ENCODE results near the gene TPP1. TPM values are rescaled to one million over a fixed set of nuclear protein-coding genes. Genes with fewer than 3 reads are reported as not detected.
A peak's percentile ranks its signal among the peaks of the same experiment; 100 is the strongest.

The TPP1 gene
- total RNA-seq, 1 donor from 2014 or later = 100 TPM

DNA sequence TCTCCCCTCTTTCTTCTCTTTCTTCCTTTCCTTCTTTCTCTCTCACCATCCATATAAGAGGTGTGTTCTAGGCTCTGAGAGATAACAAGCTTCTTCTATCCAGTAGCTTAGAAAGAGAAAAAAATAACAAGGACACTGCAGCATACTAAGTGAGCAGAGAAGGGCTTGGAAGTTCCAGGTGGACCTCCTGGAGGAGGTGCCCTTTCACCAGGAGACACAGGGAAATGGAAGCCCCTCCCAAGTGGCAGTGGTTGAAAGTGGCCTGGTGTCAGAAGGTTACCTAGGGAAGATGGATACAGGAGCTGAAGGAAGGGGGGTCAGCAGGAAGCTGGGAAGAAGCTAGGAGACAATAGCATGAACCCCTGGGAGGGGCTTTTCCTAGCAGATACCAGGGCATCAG is 30.9 kb upstream of the TPP1 start:
- intact Hi-C loops (cut with DNase I) = no loop called here
- DNase-seq (ENCODE audit: low spot score) (no peak), ATAC-seq (no peak)

DNA sequence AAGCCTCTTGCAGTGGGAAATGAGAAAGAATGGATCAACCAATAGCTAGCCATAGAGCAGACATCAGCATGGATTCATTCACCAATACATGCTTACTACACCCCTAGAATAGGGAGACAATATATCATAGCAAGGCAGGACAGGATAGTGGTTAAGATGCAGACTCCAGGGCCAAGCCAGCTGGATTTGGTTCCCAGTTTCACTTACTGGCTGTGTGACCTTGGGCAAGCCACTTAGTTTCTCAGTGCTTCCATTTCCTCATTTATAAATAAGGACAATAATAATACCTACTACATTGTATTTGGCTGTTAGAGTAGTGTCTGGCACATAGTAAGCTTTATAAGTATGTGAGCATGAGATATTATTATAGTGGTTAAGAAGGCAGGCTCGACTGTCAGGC is 29.3 kb upstream of the TPP1 start:
- ATAC-seq (no peak), DNase-seq (ENCODE audit: low spot score) (no peak)
- intact Hi-C loops (cut with DNase I) = no loop called here

DNA sequence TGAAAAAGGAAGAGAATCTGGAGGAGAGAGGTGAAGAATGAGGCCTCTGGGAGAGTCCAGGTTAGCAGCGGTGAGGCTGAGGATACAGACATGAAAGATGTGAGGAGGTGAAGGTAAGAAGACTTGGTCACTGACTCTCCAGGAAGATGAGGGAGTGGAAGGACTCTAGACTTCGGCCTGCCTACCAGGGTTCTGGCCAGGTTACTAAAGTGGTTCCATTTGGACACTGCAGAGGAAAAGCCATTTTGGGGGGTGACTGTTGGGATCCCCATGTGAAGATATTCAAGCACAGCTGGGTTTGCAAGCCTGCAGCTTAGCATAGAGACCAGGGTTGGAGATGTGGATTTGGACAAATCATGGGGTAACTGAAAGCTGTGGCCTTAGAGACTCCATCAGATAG is 28.6 kb upstream of the TPP1 start:
- ATAC-seq (no peak), DNase-seq (ENCODE audit: low spot score) (no peak)
- intact Hi-C loops (cut with DNase I) = no loop called here

DNA sequence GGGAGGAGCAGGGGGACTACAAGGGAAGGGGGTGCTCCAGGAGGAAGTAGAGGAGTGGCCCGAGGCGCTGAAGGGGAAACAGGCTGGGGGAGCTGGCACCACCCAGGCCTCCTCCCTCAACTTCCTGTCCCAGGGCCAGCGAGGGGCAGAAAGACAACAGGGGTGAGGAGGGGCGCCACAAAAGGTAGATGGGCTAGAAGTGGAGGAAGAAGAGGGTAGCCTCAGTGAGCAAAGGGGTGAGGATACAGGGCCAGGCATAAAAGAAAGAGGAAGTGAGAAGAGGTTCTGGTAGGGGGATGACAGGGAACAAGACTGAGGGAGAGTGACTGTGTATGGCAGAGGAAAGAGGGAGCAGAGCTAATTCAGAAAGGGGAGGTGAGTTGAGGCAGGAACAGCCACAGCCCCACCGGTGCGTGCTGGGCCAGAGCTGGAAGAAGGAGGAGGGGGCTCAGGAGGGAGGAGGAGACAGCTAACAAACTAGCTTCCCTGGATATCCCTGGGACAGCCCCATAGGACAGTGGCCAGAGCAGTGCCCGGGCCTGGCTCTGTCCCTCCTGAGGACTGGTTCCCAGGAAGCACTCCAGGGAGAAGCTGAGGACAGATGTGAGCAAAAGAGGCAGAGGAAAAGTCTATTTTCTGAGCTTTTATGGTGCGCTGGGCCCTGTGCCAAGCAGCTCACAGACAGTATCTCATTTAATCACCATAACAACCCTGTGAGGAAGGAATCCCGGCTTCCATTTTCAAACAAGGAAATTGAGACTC is 27.9 kb upstream of the TPP1 start:
- DNase-seq (ENCODE audit: low spot score) (no peak), ATAC-seq (peak; percentile 47)
- intact Hi-C loops (cut with DNase I) = no loop called here

DNA sequence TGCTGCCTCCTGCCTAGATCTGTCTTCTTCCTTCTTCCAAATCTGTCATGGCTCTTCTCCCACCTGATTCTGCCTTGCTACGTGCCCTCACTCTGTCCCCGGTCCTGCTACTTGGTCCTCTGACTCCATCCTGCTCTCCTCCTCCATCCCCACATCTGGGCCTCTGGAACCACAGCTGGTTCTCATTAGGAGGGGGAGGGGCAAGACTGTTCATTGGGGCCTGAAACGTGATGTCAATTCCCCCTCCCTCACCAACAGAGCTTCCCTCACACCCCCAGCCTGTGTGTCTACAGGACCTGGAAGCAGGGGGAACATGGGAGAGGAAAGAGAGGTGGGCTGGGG is 27.3 kb upstream of the TPP1 start:
- ATAC-seq (peak; percentile 88), DNase-seq (ENCODE audit: low spot score) (no peak)
- intact Hi-C loops (cut with DNase I) = no loop called here

DNA sequence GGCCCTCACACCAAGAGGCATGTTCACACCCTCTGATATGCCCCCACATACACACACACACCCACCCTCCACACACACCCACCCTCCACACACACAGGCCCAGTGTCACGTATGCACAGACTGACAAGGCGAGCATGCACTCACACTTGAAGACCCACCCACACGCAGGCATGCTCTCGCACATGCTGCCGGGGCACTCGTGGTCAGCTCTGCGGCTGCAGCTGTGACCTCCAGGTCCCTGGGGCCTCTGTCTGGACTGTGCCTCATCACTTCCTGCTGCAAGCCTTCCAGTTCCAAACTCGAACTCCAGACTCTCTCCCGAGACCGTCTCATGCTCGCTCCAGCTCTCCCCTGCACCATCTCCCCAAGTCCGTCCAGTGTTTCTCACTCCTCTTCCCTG is 26.8 kb upstream of the TPP1 start:
- intact Hi-C loops (cut with DNase I) = no loop called here
- peak; percentile 87 for DNase-seq (ENCODE audit: low spot score)
- peak; percentile 94 for ATAC-seq

DNA sequence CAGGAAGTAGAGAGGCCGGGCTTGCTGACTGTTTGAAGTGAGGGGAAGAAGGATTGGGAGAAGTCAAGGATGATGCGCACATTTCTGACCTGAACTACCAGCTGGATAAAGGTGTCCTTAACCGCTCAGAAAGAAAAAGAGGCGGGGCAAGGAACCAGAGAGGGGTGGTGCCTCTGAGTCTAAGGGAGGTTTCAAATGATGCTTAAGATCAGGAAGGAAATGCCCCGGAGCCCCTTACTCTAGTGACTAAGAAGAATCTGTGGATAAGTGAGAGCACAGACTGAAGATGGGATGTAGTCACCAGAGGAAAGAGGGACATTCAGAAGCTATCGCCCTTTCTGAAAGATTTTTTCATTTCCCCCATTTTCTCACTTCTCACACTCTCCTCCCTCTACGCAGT is 23.7 kb upstream of the TPP1 start:
- ATAC-seq = no peak
- DNase-seq (ENCODE audit: low spot score) = no peak
- intact Hi-C loops (cut with DNase I) = no loop called here

DNA sequence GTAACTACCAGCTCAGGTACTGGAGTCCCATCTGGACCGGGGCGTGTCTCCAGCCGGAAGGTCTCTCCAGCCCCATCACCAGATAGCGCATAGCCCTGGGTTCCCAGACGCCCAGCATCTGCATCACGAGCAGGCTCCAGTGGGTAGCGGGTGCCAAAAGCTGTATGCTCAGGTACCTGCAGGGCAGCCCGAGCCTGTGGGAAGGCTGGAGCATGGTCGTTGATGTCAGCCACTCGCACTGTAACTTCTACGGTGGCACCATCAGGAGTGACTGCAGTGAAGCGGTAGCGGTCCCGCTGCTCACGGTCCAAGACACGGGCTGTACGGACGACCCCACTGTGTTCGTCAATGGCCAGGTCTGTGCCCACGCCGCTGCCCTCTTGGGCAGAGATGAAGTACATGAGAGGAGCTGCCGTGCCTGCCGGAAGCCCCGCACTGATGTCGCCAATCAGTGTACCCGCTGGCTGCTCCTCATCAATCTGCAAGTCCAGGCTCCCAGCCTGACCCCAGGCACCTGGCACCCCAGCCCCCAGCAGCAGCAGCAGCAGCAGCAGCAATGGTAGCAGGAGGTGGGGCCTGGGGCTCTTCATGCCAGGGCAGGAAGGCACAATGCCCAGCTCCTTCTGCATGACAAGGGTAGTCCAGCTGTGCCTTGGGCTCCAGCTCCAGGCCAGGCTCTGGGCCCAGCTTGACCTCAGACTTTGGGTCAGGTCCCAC is 21.9 kb upstream of the TPP1 start:
- intact Hi-C loops (cut with DNase I) = no loop called here
- no peak for DNase-seq (ENCODE audit: low spot score)
- no peak for ATAC-seq

DNA sequence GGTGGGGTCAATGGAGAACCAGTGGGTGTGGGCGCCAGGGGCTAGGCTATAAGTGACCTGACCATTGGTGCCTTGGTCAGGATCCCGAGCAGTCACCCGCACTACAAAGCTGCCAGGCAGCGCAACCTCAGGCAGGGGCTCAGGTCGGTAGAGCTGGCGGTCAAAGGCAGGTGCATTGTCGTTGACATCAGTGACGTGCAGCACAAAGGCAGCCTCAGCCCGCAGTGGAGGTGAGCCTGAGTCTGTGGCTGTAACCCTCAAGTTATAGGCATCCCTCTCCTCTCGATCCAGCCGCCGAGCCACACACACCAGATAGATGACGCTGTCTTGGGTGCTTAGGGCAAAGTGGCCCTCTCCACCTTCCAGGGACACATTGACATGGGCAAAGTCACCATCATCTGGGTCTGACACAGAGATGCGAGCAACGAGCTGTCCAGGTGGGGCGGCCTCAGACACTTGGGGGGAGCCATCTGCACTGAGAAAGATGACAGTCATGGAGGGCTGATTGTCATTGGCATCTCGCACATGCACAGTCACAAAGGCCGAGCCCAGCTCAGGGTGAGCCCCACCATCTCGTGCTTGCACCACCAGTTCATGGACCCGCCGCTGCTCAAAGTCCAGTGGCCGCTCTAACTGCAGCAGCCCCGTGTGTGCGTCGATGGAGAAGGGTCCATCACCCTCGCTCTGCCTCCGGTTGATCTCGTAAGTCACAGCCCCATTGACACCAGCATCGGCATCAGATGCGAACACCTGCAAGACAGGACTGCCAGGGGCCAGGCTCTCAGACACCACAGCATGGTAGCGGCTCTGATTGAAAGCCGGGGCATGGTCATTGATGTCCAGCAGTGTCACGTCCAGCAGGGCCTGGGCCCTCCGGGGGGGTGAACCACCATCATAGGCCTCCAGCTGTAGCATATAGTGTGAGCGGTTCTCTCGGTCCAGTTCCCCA is 21.1 kb upstream of the TPP1 start:
- ATAC-seq (no peak), DNase-seq (ENCODE audit: low spot score) (no peak)
- intact Hi-C loops (cut with DNase I) = no loop called here

DNA sequence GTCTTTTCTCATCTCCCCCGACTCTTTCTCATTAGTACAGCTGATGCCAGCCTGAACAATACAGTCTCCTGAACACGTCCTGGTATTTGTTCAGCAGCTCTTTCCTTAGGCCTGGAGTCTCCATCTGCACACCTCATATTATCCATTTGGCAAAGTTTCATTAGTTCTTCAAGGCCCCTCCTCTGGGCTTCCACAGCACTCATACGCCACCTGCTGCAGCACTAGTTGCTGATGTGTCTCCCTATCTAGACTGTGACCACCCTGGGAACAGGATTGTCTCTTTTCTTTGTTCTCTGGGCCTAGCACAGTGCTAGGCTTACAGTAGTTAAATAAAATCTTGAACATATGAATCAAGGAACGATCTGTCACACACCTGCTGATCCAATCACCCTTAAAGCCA is 19.2 kb upstream of the TPP1 start:
- DNase-seq (ENCODE audit: low spot score) (no peak), ATAC-seq (no peak)
- intact Hi-C loops (cut with DNase I) = no loop called here

DNA sequence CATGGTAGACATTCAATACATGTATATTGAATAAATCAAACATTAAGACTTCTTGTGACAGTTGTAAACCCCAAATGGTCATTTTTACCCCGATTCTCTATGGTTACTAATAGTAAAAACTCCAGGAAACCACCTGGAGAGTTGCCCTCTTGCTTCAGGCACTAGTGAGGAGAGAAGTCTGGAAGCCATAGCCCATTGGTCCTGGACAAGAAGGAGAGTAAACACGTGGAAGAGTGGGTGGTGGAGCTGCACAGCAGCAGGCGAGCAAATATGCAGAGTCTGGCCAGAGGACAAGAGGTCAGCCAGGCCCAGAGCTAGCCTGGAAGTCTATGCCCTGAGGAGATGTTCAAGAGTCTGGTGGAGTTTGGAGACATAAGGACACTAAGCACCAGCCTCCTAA is 18.6 kb upstream of the TPP1 start:
- intact Hi-C loops (cut with DNase I) = no loop called here
- ATAC-seq (peak; percentile 80), DNase-seq (ENCODE audit: low spot score) (no peak)

DNA sequence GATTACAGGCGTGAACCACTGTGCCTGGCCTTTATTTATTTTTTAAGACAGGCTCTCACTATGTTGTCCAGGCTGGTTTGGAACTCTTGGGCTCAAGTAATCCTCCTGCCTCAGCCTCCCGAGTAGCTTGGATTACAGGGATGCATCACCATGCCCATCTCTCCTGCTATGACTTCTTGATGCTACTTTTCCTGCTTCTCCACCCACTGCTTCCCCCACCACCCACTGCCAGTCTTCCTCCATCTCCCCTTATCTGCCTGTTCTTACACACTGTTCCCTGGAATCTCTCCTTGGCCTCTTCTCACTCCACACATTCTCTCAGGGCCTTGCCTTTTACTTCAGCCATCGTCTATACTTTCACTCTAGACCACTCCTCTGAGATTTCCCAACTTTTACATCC is 17.3 kb upstream of the TPP1 start:
- intact Hi-C loops (cut with DNase I) = no loop called here
- ATAC-seq = no peak
- DNase-seq (ENCODE audit: low spot score) = no peak

DNA sequence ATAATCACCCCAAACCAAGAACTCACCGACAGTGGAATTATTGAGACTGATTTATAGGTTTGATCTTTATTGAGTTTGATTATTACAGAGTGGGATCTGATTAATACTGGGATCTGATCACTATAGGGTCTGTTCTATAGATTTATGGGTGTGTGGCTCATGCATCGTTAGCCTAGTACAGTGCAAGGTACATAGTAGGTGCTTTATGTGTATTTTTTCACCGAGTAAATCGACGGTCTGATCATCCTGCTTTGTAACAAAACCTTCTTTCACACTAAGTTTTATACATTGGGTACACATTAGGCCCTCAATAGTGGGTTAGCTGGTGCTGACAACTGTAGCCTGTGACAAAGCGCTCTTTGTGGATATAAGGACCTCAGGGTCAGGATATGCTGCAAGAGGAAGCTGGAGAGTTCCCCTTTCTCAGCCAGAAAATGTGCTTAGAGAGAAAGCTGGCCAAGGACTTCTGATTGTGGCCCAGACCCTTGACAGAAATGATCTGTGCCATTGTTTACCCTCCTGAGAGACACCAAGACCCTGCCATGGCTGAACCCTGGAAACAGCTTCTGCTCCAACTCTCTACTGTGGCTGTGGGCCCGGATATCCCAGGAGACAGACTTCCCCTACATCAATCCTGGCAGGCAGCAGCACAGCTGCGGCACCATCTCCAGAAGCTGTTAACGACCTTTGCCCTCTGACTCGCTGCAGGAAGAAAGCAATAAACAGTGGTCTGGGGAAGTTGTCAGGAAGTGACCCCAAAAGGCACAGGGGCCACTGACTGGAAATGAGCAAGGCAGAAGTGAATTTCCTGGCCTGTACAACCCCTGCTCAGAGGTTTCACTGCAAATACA is 16.1 kb upstream of the TPP1 start:
- DNase-seq (ENCODE audit: low spot score) = peak; percentile 56
- ATAC-seq = peak; percentile 81
- intact Hi-C loops (cut with DNase I) = no loop called here

DNA sequence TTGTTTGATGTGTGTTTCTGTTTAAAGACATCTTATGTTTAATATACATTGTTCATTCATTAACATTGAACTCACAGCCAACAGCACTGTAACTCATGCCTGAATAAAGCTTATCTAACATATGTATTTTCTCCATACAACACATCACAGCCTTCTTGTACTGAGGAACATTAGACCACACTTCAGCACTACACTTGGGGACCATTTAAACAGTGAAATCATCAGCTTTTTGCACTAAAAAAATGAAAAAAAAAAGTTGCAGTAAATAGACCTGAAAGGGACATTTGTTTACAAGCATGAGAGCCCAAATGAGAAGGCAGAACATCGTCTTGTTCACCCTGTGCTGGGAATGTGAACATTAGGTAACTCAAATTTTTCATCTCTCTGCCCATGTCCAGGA is 15.3 kb upstream of the TPP1 start:
- DNase-seq (ENCODE audit: low spot score) (no peak), ATAC-seq (no peak)
- intact Hi-C loops (cut with DNase I) = no loop called here

DNA sequence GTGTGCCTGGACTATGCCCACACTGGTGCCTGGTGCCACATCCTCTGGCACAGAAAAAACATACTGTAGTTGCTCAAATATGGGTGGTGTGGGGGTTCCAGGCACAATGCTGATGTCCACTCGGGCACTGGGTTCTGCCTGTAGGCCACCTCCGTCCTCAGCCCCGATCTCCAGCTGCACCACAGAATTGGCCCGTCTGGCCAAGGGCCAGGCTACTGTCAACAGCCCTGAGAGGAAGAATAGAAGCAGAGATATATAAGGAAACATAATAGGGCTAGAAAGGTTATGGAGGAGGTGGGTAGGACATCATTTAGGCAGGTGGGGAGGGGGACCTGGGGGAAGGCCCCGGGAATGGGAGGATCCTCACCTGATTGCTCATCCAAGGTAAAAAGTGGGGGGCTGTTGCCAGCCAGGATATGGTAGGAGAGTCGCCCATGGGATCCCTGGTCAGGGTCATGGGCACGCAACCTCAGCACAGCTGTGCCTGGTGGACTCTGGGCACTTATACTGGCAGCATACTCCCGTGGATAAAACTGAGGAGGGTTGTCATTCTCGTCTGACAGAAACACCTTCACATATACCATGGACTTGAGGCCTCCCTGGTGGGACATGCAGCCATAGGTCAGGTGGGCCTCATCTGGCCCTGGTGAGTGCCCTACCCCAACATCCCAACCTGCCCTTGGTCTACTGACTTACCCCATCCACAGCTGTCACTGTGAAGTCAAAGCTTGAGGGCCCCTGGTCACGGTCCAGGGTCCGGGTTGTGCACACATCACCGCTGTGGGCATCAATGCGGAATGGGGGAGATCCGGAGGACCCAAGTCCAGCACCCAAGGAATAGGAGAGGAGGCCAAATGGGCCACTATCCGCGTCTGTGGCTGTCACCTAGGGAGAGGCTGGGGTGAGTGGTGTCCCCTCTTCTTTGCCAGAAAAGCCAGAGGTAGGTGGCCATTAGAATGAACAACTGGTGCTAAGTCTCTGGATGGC is 14.5 kb upstream of the TPP1 start:
- no peak for ATAC-seq
- intact Hi-C loops (cut with DNase I) = no loop called here
- DNase-seq (ENCODE audit: low spot score) = no peak

DNA sequence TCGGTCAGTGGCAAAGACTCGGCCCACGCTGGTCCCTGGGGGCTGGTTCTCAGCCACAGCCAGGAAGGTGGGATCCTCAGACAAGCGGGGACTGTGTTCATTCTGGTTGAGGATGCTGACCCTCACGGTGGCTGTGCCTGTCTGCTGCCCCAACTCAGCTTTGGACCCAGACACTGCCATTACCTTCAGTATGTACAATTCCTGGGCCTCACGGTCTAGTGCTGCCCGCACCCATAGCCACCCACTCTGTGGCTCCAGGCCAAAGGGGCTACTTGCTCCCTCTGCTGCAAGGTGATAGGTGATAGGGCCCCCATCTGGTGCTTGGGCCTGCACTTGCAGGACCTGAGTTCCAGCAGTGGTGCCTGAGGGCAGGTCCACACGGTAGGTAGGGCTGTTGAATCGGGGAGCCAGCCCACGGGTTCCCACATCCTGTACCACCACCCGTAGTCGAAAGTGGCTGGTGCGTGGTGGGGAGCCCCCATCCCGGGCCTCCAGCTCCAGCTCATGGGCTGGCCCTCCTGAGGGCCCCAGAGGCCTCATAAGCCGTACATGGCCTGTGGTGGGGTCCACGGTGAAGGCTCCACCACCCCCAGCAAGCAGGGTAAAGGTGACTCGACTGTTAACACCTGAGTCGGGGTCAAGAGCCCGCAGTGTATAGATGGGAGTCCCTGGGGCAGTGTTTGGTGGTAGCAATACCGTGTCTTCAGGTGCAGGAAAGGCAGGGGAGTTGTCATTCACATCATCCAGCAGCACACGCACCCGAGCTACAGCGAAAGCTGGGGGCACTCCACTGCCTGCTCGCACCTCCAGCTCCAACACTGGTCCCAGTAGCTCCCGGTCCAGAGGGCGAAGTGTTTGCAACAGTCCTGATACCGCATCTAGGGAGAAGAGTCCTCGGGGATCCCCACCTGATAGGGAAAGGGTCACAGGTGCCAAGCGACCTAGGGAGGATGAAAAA is 13.2 kb upstream of the TPP1 start:
- intact Hi-C loops (cut with DNase I) = no loop called here
- ATAC-seq = no peak
- DNase-seq (ENCODE audit: low spot score) = no peak

DNA sequence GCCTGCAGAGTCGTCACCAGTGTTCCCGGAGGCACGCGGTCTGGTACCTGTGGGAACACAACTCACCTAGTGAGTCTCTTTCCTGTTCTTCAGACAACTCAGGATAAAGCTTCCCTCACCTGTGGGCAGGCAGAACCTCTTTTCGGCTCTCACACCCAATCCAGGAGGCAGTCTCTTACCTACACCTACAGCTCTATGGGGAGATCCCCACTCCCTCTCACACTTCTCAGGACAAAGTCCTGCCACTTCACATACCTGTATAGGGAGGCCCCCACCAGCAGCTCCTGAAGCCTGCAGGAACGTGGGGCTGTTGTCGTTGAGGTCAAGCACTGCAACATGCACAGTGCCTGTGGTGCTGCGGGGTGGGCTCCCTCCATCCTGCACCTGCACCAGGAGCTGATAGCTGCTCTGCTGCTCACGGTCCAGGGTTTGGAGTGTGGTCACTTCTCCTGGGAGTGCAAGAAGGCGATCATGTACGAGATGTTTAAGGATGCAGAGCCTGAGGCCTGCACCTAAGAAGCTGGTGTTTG is 12.2 kb upstream of the TPP1 start:
- intact Hi-C loops (cut with DNase I) = no loop called here
- ATAC-seq (no peak), DNase-seq (ENCODE audit: low spot score) (no peak)
